A549 (cell line): ENCODE data around the gene EMD.

ENCODE experiments used
- CHD4 ChIP-seq: fragments of 200-600 bp; sonication (generic); IDR thresholded peaks from 2 replicates; pipeline ENCODE4 v1.6.1; 2016; ENCODE audit warnings: antibody characterized with exemption, mild to moderate bottlenecking, borderline replicate concordance
- EP300 ChIP-seq, 2 experiments: fragments of >200 bp; sonication (Bioruptor Twin); formaldehyde crosslinking; IDR thresholded peaks; 2 replicates in 1 of 2; 3 replicates in 1 of 2; pipeline ENCODE4 v1.6.1; 2016 to 2017
- KDM1A ChIP-seq: fragments of 200-600 bp; sonication (generic); IDR thresholded peaks from 2 replicates; pipeline ENCODE4 v1.6.1; 2016; ENCODE audit warnings: low read depth, mild to moderate bottlenecking
- MAZ ChIP-seq: fragments of 150-350 bp; IDR thresholded peaks from 2 replicates; pipeline ENCODE4 v1.6.1; 2014; ENCODE audit warnings: antibody characterized with exemption, low read depth, low read length, borderline replicate concordance
- TF ChIP-seq, protein P1 (sequence below): fragments of 200-600 bp; sonication (generic); IDR thresholded peaks from 2 replicates; pipeline ENCODE4 v1.6.1; 2016; ENCODE audit warnings: antibody characterized with exemption, mild to moderate bottlenecking, moderate library complexity
- TF ChIP-seq, protein P2 (sequence below): fragments of >200 bp; sonication (Bioruptor Twin); formaldehyde crosslinking; IDR thresholded peaks from 3 replicates; pipeline ENCODE4 v1.5.1; 2016
- TF ChIP-seq, protein P3 (sequence below): IDR thresholded peaks from 2 replicates; pipeline ENCODE4 v1.6.1; 2012

DNA sequence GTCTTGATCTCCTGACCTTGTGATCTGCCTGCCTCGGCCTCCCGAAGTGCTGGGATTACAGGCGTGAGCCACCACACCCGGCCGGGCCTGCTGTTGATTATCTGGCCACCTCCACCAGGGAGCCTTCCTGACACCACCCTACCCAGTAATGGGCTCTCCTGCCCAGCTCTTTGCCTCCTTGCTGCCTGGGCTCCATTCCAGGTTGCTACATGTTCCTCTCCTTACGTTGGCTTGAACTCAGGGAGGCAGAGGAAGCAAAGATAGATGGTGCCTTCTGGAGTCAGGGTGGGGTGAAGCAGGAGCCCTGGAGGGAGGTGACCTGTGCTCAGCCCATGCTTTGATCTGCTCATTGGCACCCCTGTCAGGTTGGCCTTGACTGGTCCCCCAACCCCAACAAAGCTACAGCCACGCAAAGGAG is 31.0 kb upstream of the EMD start:
- TF ChIP-seq, protein P1, sequence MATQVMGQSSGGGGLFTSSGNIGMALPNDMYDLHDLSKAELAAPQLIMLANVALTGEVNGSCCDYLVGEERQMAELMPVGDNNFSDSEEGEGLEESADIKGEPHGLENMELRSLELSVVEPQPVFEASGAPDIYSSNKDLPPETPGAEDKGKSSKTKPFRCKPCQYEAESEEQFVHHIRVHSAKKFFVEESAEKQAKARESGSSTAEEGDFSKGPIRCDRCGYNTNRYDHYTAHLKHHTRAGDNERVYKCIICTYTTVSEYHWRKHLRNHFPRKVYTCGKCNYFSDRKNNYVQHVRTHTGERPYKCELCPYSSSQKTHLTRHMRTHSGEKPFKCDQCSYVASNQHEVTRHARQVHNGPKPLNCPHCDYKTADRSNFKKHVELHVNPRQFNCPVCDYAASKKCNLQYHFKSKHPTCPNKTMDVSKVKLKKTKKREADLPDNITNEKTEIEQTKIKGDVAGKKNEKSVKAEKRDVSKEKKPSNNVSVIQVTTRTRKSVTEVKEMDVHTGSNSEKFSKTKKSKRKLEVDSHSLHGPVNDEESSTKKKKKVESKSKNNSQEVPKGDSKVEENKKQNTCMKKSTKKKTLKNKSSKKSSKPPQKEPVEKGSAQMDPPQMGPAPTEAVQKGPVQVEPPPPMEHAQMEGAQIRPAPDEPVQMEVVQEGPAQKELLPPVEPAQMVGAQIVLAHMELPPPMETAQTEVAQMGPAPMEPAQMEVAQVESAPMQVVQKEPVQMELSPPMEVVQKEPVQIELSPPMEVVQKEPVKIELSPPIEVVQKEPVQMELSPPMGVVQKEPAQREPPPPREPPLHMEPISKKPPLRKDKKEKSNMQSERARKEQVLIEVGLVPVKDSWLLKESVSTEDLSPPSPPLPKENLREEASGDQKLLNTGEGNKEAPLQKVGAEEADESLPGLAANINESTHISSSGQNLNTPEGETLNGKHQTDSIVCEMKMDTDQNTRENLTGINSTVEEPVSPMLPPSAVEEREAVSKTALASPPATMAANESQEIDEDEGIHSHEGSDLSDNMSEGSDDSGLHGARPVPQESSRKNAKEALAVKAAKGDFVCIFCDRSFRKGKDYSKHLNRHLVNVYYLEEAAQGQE = no peak
- TF ChIP-seq KDM1A = no peak
- TF ChIP-seq, protein P2, sequence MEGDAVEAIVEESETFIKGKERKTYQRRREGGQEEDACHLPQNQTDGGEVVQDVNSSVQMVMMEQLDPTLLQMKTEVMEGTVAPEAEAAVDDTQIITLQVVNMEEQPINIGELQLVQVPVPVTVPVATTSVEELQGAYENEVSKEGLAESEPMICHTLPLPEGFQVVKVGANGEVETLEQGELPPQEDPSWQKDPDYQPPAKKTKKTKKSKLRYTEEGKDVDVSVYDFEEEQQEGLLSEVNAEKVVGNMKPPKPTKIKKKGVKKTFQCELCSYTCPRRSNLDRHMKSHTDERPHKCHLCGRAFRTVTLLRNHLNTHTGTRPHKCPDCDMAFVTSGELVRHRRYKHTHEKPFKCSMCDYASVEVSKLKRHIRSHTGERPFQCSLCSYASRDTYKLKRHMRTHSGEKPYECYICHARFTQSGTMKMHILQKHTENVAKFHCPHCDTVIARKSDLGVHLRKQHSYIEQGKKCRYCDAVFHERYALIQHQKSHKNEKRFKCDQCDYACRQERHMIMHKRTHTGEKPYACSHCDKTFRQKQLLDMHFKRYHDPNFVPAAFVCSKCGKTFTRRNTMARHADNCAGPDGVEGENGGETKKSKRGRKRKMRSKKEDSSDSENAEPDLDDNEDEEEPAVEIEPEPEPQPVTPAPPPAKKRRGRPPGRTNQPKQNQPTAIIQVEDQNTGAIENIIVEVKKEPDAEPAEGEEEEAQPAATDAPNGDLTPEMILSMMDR = no peak
- no peak for TF ChIP-seq CHD4
- no peak for TF ChIP-seq MAZ
- no peak for TF ChIP-seq EP300 (IDR thresholded peaks at IDR 0.05)
- TF ChIP-seq, protein P3, sequence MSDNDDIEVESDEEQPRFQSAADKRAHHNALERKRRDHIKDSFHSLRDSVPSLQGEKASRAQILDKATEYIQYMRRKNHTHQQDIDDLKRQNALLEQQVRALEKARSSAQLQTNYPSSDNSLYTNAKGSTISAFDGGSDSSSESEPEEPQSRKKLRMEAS = no peak
